ENCODE data around the gene LIME1. TPM values are rescaled to one million over a fixed set of nuclear protein-coding genes. Genes with fewer than 3 reads are reported as not detected.

LIME1 gene
- total RNA-seq, 1 donor from 2014 or later, result 10.2 TPM

DNA sequence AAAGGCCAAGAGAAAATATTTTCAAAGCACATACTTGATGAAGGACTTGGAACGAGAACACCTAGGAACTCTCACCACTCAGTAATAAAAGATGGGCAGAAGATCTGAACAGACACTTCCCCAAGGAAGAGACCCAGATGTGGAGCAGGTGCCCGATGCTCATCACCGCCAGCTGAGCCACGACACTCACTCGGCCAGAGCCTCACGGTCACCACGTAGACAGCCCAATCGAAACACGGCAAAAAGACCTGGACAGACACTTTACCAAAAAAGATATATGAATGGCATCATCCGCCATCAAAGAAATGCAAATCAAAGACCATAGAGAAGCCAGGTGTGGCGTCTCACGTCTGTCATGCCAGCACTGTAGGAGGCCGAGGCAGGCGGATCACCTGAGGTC, 44.7 kb downstream of the LIME1 start:
- no peaks in the 10 kb centered on the region for H3K27me3 Mint-ChIP-seq
- H3K36me3 Mint-ChIP-seq (ENCODE audit: low read depth), result no peaks in the 10 kb centered on the region
- ChIA-PET POLR2A (no interaction called here), CTCF (no interaction called here)
- DNase-seq, result no peak
- no peak for TF ChIP-seq CTCF (IDR thresholded peaks at IDR 0.05)
- intact Hi-C loops (cut with micrococcal nuclease), result no loop called here
- peaks cover 4% of the 10 kb centered on the region for H3K4me1 Mint-ChIP-seq
- ATAC-seq (ENCODE audit: low read depth), result no peak
- H3K4me3 Mint-ChIP-seq, result no peak overlapping the region
- H3K9me3 Mint-ChIP-seq, result no peaks in the 10 kb centered on the region
- H3K27ac Mint-ChIP-seq, result no peak overlapping the region

GRCh38 chr20:63782051-63782471, 45.6 kb downstream of the LIME1 start:
- intact Hi-C loops (cut with micrococcal nuclease), result no loop called here
- POLR2A ChIA-PET, result no interaction called here
- H3K4me3 Mint-ChIP-seq, result no peak overlapping the region
- H3K9me3 Mint-ChIP-seq, result no peaks in the 10 kb centered on the region
- ATAC-seq (ENCODE audit: low read depth) (peak; percentile 33), DNase-seq (no peak)
- H3K36me3 Mint-ChIP-seq (ENCODE audit: low read depth), result no peaks in the 10 kb centered on the region
- CTCF ChIA-PET, result no interaction called here
- peaks cover 6% of the 10 kb centered on the region for H3K4me1 Mint-ChIP-seq
- no peak overlapping the region for H3K27ac Mint-ChIP-seq
- TF ChIP-seq CTCF (IDR thresholded peaks at IDR 0.05), result no peak
- H3K27me3 Mint-ChIP-seq, result no peaks in the 10 kb centered on the region

- ATAC-seq (ENCODE audit: low read depth) (no peak), DNase-seq (no peak)
- Mint-ChIP-seq H3K9me3 (no peaks in the 10 kb centered on the region), H3K36me3 (ENCODE audit: low read depth) (no peaks in the 10 kb centered on the region), H3K4me3 (no peak overlapping the region), H3K4me1 (peaks cover 6% of the 10 kb centered on the region), H3K27me3 (no peaks in the 10 kb centered on the region), H3K27ac (no peak overlapping the region)
- no peak for TF ChIP-seq CTCF (IDR thresholded peaks at IDR 0.05)
- POLR2A ChIA-PET, result no interaction called here
- CTCF ChIA-PET, result no interaction called here
- intact Hi-C loops (cut with micrococcal nuclease), result no loop called here
Measured at GRCh38 chr20:63782521-63782971, 46.1 kb downstream of the LIME1 start.

DNA sequence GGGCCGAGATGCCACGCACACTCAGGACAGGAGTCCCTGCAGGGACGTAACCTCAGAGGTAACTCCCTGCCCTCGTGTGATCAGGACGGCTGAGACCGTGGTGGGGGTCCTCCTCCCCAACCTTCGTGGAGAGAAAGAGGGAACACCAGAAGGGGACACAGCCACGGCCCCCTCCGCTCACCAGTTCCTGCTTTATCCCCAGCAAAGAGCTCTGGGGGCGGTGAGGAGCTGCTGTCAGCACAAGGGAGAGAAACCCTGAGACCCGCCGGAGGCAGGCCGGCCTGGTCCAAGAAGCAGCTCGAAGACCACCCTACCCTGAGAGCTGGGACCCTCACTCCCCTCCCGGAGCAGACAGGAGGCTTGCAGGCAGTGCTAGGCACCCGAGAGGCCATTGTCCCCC, 47.5 kb downstream of the LIME1 start:
- no peak for TF ChIP-seq CTCF (IDR thresholded peaks at IDR 0.05)
- no peak for DNase-seq
- Mint-ChIP-seq H3K4me3 (no peak overlapping the region), H3K36me3 (ENCODE audit: low read depth) (no peaks in the 10 kb centered on the region), H3K4me1 (peaks cover 6% of the 10 kb centered on the region), H3K27me3 (no peaks in the 10 kb centered on the region), H3K27ac (no peak overlapping the region), H3K9me3 (no peaks in the 10 kb centered on the region)
- no peak for ATAC-seq (ENCODE audit: low read depth)
- ChIA-PET POLR2A (no interaction called here), CTCF (interaction anchor here (1.2 to 4.4 kb wide), 2 partner anchors 81 to 336 kb away, joined by 4 to 16 read pairs; partner anchors contain the start of gene TPD52L2)
- intact Hi-C loops (cut with micrococcal nuclease), result no loop called here

DNA sequence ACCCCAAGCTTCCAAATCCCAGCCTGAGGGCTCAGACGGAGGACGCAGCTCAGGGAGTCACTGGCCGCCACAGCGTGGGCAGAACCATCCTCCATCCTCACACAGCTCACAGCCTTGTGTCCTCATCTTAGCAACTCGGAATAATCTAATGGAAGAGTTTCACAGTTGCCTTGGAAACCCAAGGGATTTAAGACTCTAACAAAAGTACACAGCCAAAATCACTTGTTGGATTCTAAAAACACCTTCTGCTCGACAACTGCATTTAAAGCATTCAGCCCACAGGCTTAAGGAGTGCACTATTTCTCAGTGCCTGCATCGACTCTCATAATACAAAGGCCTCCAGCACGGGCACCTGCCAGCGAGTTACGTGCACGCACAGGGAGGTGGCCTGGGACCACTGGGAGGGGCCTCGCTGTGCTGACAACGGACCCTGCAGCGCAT, 49.2 kb downstream of the LIME1 start:
- no peak for TF ChIP-seq CTCF (IDR thresholded peaks at IDR 0.05)
- DNase-seq (no peak), ATAC-seq (ENCODE audit: low read depth) (no peak)
- no peak overlapping the region for H3K4me3 Mint-ChIP-seq
- POLR2A ChIA-PET, result interaction anchor here (1.0 to 1.5 kb wide), 2 partner anchors 79 to 248 kb away, joined by 3 to 4 read pairs; partner anchors contain the start of genes PTK6 and TPD52L2
- intact Hi-C loops (cut with micrococcal nuclease), result loop anchor here (1.0 to 5.0 kb wide), 5 partner anchors 78 to 337 kb away; partner anchors contain the start of genes ARFRP1 and ZGPAT
- H3K27ac Mint-ChIP-seq, result no peak overlapping the region
- no peaks in the 10 kb centered on the region for H3K9me3 Mint-ChIP-seq
- H3K4me1 Mint-ChIP-seq, result peaks cover 6% of the 10 kb centered on the region
- no peaks in the 10 kb centered on the region for H3K27me3 Mint-ChIP-seq
- no peaks in the 10 kb centered on the region for H3K36me3 Mint-ChIP-seq (ENCODE audit: low read depth)
- CTCF ChIA-PET, result interaction anchor here (0.7 to 4.4 kb wide), 14 partner anchors 9 to 289 kb away, joined by 3 to 16 read pairs (median 4); partner anchors contain the start of genes PTK6, RTEL1, SAMD10 and TPD52L2
